Measurements from ENCODE around the gene ACACA.

The ACACA gene

GRCh38 chr17:37050920-37051319, 355.7 kb downstream of the ACACA start:
- H3K4me3 ChIP-seq (ENCODE audit: low read depth, low read length) = no peak overlapping the region
- in situ Hi-C loops (cut with HindIII; ENCODE audit: low sequenced_read_pairs) = no loop called here
- peak; percentile 16 for DNase-seq (ENCODE audit: low read depth, low spot score)
- no peak for TF ChIP-seq CTCF (IDR thresholded peaks at IDR 0.05; ENCODE audit: low read depth, low read length)

- TF ChIP-seq CTCF (IDR thresholded peaks at IDR 0.05; ENCODE audit: low read depth, low read length) = no peak
- in situ Hi-C loops (cut with HindIII; ENCODE audit: low sequenced_read_pairs) = no loop called here
- no peak for DNase-seq (ENCODE audit: low read depth, low spot score)
- H3K4me3 ChIP-seq (ENCODE audit: low read depth, low read length) = no peak overlapping the region
These were observed 357.8 kb downstream of the ACACA start for GRCh38 chr17:37048811-37049210.

GRCh38 chr17:37047631-37048104, 359.0 kb downstream of the ACACA start:
- DNase-seq (ENCODE audit: low read depth, low spot score) = peak; percentile 83
- TF ChIP-seq CTCF (IDR thresholded peaks at IDR 0.05; ENCODE audit: low read depth, low read length) = peak; percentile 88
- no peak overlapping the region for H3K4me3 ChIP-seq (ENCODE audit: low read depth, low read length)
- in situ Hi-C loops (cut with HindIII; ENCODE audit: low sequenced_read_pairs) = no loop called here

- in situ Hi-C loops (cut with HindIII; ENCODE audit: low sequenced_read_pairs) = no loop called here
These were observed 361.2 kb downstream of the ACACA start for GRCh38 chr17:37045351-37045922.

GRCh38 chr17:37043201-37043600, 363.4 kb downstream of the ACACA start:
- DNase-seq (ENCODE audit: low read depth, low spot score) = peak; percentile 4
- no peak for TF ChIP-seq CTCF (IDR thresholded peaks at IDR 0.05; ENCODE audit: low read depth, low read length)
- no peak overlapping the region for H3K4me3 ChIP-seq (ENCODE audit: low read depth, low read length)
- in situ Hi-C loops (cut with HindIII; ENCODE audit: low sequenced_read_pairs) = no loop called here

More at GRCh38 chr17:37045351-37045922, 361.2 kb downstream of the ACACA start:
- no peak overlapping the region for H3K4me3 ChIP-seq (ENCODE audit: low read depth, low read length)
- no peak for DNase-seq (ENCODE audit: low read depth, low spot score)
- no peak for TF ChIP-seq CTCF (IDR thresholded peaks at IDR 0.05; ENCODE audit: low read depth, low read length)

- no peak for DNase-seq (ENCODE audit: low read depth, low spot score)
- TF ChIP-seq CTCF (IDR thresholded peaks at IDR 0.05; ENCODE audit: low read depth, low read length) = no peak
- no peak overlapping the region for H3K4me3 ChIP-seq (ENCODE audit: low read depth, low read length)
- in situ Hi-C loops (cut with HindIII; ENCODE audit: low sequenced_read_pairs) = no loop called here
These were observed 364.7 kb downstream of the ACACA start for GRCh38 chr17:37041932-37042331.

All from astrocyte of the spinal cord (primary cell).